ENCODE results near the gene CERS6.

The CERS6 gene

GRCh38 chr2:168608796-168609195, 152.7 kb downstream of the CERS6 start:
- DNase-seq = no peak

- DNase-seq = no peak
These were observed 155.0 kb downstream of the CERS6 start for GRCh38 chr2:168611091-168611490.

GRCh38 chr2:168611896-168612650, 156.0 kb downstream of the CERS6 start:
- DNase-seq = no peak

- no peak for DNase-seq
These were observed 156.6 kb downstream of the CERS6 start for GRCh38 chr2:168612719-168613118.

GRCh38 chr2:168613551-168613950, 157.5 kb downstream of the CERS6 start:
- DNase-seq = no peak

- DNase-seq = no peak
These were observed 158.3 kb downstream of the CERS6 start for GRCh38 chr2:168614172-168615018.

GRCh38 chr2:168620554-168620953, 164.5 kb downstream of the CERS6 start:
- no peak for DNase-seq

- no peak for DNase-seq
These were observed 166.5 kb downstream of the CERS6 start for GRCh38 chr2:168622559-168622958.

GRCh38 chr2:168624028-168624427, 168.0 kb downstream of the CERS6 start:
- DNase-seq = no peak

GRCh38 chr2:168626096-168626495, 170.0 kb downstream of the CERS6 start:
- DNase-seq = no peak

- no peak for DNase-seq
These were observed 170.6 kb downstream of the CERS6 start for GRCh38 chr2:168626647-168627046.

- DNase-seq = no peak
These were observed 176.6 kb downstream of the CERS6 start for GRCh38 chr2:168632709-168633121.

GRCh38 chr2:168633200-168633599, 177.1 kb downstream of the CERS6 start:
- no peak for DNase-seq

- DNase-seq = no peak
These were observed 177.8 kb downstream of the CERS6 start for GRCh38 chr2:168633895-168634294.

- no peak for DNase-seq
These were observed 179.0 kb downstream of the CERS6 start for GRCh38 chr2:168635065-168635577.

- DNase-seq = no peak
These were observed 182.9 kb downstream of the CERS6 start for GRCh38 chr2:168639018-168639417.

GRCh38 chr2:168639441-168639898, 183.4 kb downstream of the CERS6 start:
- DNase-seq = no peak

GRCh38 chr2:168640039-168640438, 184.0 kb downstream of the CERS6 start:
- no peak for DNase-seq

- no peak for DNase-seq
These were observed 185.6 kb downstream of the CERS6 start for GRCh38 chr2:168641636-168642035.

- no peak for DNase-seq
These were observed 186.8 kb downstream of the CERS6 start for GRCh38 chr2:168642873-168643272.

GRCh38 chr2:168643979-168644378, 187.9 kb downstream of the CERS6 start:
- DNase-seq = no peak

GRCh38 chr2:168645696-168646338, 189.7 kb downstream of the CERS6 start:
- no peak for DNase-seq

GRCh38 chr2:168649105-168649504, 193.0 kb downstream of the CERS6 start:
- DNase-seq = no peak
